Hepatocyte (in vitro differentiated cells): ENCODE measurements around the gene LLGL2. TPM values are rescaled to one million over a fixed set of nuclear protein-coding genes. Genes with fewer than 3 reads are reported as not detected.

ENCODE experiments used
- DNase-seq: peaks from one replicate; pipeline ENCODE4 v3.0.0-alpha.2; 2016; ENCODE audit warnings: low spot score
- H2AFZ ChIP-seq: fragments of 200-600 bp; sonication (generic); 2 replicates; pipeline ENCODE4 v1.6.0; 2016; ENCODE audit warnings: antibody characterized with exemption, mild to moderate bottlenecking
- H3K27ac ChIP-seq: fragments of 200-600 bp; sonication (generic); 2 replicates; pipeline ENCODE4 v1.5.1; 2016; ENCODE audit warnings: mild to moderate bottlenecking
- H3K27me3 ChIP-seq: fragments of 200-600 bp; sonication (generic); 2 replicates; pipeline ENCODE4 v1.6.1; 2016
- H3K36me3 ChIP-seq: fragments of 200-600 bp; sonication (generic); replicated peaks from 2 replicates; pipeline ENCODE4 v1.5.1; 2016; ENCODE audit warnings: low read depth; ENCODE audit not compliant: insufficient read depth
- H3K4me1 ChIP-seq: fragments of 200-600 bp; sonication (generic); 2 replicates; pipeline ENCODE4 v1.5.1; 2016; ENCODE audit warnings: mild to moderate bottlenecking, moderate library complexity; ENCODE audit not compliant: insufficient read depth
- H3K4me2 ChIP-seq: fragments of 200-600 bp; sonication (generic); 2 replicates; pipeline ENCODE4 v1.6.0; 2016
- H3K4me3 ChIP-seq: fragments of 200-600 bp; sonication (generic); 2 replicates; pipeline ENCODE4 v1.5.1; 2016; ENCODE audit warnings: mild to moderate bottlenecking
- H3K79me2 ChIP-seq: fragments of 200-600 bp; sonication (generic); 2 replicates; pipeline ENCODE4 v1.6.0; 2017; ENCODE audit warnings: mild to moderate bottlenecking
- H3K9me2 ChIP-seq: fragments of 200-600 bp; sonication (generic); replicated peaks from 2 replicates; pipeline ENCODE4 v1.6.0; 2017; ENCODE audit warnings: mild to moderate bottlenecking; ENCODE audit not compliant: insufficient read depth
- H3K9me3 ChIP-seq: fragments of 200-600 bp; sonication (generic); 2 replicates; pipeline ENCODE4 v1.5.1; 2016; ENCODE audit warnings: low read depth, mild to moderate bottlenecking
- H4K20me1 ChIP-seq: fragments of 200-600 bp; sonication (generic); 2 replicates; pipeline ENCODE4 v1.6.0; 2016; ENCODE audit warnings: mild to moderate bottlenecking; ENCODE audit not compliant: insufficient read depth, poor library complexity, severe bottlenecking
- EZH2phosphoT487 ChIP-seq: fragments of 200-600 bp; sonication (generic); IDR thresholded peaks from one replicate; pipeline ENCODE4 v1.6.1; 2018; ENCODE audit warnings: antibody characterized with exemption, mild to moderate bottlenecking, low read depth, moderate library complexity; ENCODE audit not compliant: unreplicated experiment, severe bottlenecking
- WGBS: methylation state at CpG from one replicate; pipeline ENCODE4 v1.1.6; 2016; ENCODE audit warnings: low lambda C conversion rate; ENCODE audit errors: missing lambda C conversion rate; 5-methylcytosine and 5-hydroxymethylcytosine counted together
- polyA plus RNA-seq: library from polyadenylated mRNA; unstranded; fragments of >200 nt; fragmentation: Nextera tagmentation; extraction: Ambion mirVana; gene quantifications from 2 replicates; pipeline ENCODE4 v1.2.1, GENCODE V29; 2016
- total RNA-seq: library from RNA; depleted of rRNA; stranded (reverse); fragments of >200 nt; gene quantifications from 2 replicates; pipeline ENCODE4 v1.2.3, GENCODE V29; 2014
- TF ChIP-seq, protein P1 (sequence below): fragments of 200-600 bp; sonication (generic); IDR thresholded peaks from 2 replicates; pipeline ENCODE4 v1.5.1; 2016; ENCODE audit warnings: antibody characterized with exemption, mild to moderate bottlenecking; ENCODE audit not compliant: poor library complexity

LLGL2 gene
- total and polyA plus RNA-seq, 2 experiments from 2014 or later, result 81.8 to 154 TPM

DNA sequence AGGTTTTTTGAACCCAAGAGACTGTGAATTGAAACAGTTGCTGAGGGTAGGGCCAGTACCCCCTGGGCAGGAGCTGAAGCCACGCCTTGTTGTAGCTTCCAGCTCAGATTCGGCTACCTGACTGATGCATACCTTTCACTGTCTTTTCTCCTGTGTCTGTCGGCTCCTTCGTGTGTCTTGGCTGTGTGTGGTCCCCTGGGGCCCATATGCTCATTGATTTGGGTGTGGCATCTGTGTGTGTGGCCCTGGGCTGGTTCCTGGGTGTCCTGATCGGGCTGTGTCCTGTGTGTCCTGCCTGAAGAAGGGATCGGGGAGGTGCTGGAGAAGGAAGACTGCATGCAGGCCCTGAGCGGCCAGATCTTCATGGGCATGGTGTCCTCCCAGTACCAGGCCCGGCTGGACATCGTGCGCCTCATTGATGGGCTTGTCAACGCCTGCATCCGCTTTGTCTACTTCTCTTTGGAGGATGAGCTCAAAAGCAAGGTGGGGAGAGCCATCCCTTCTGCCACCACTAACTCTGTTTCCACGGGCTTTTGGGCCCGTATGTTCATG lies 31.1 kb upstream of the LLGL2 start:
- TF ChIP-seq EZH2phosphoT487, result no peak
- TF ChIP-seq, protein P1, sequence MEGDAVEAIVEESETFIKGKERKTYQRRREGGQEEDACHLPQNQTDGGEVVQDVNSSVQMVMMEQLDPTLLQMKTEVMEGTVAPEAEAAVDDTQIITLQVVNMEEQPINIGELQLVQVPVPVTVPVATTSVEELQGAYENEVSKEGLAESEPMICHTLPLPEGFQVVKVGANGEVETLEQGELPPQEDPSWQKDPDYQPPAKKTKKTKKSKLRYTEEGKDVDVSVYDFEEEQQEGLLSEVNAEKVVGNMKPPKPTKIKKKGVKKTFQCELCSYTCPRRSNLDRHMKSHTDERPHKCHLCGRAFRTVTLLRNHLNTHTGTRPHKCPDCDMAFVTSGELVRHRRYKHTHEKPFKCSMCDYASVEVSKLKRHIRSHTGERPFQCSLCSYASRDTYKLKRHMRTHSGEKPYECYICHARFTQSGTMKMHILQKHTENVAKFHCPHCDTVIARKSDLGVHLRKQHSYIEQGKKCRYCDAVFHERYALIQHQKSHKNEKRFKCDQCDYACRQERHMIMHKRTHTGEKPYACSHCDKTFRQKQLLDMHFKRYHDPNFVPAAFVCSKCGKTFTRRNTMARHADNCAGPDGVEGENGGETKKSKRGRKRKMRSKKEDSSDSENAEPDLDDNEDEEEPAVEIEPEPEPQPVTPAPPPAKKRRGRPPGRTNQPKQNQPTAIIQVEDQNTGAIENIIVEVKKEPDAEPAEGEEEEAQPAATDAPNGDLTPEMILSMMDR, result no peak
- H4K20me1 ChIP-seq, result no peaks in the 10 kb centered on the region
- H3K4me2 ChIP-seq, result no peak overlapping the region
- H2AFZ ChIP-seq, result no peak overlapping the region
- H3K36me3 ChIP-seq, result no peaks in the 10 kb centered on the region
- WGBS, result 97% methylated on average over 14 of the region's 14 CpGs
- no peaks in the 10 kb centered on the region for H3K27me3 ChIP-seq
- H3K4me3 ChIP-seq, result no peak overlapping the region
- no peak overlapping the region for H3K27ac ChIP-seq
- DNase-seq, result no peak
- H3K9me2 ChIP-seq, result no peaks in the 10 kb centered on the region
- H3K4me1 ChIP-seq, result no peaks in the 10 kb centered on the region
- H3K79me2 ChIP-seq, result no peaks in the 10 kb centered on the region
- no peaks in the 10 kb centered on the region for H3K9me3 ChIP-seq

DNA sequence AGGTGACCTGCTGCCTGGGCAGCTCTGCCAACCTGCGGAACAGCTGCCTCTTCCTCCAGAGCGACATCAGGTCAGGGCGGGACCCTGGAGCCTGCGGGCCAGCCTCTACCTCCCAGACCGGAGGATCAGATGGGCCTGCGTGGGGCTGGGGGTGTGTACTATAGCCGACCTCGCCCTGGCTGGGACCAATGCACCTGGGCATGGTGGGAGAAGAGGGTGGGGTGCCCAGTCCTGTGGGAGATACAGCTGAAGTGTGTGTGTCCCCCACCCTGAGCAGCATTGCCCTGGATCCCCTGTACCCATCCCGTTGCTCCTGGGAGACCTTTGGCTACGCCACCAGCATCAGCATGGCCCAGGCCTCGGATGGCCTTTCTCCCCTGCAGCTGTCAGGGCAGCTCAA lies 29.5 kb upstream of the LLGL2 start:
- no peaks in the 10 kb centered on the region for H3K27me3 ChIP-seq
- H3K27ac ChIP-seq, result no peak overlapping the region
- no peak overlapping the region for H3K4me2 ChIP-seq
- no peaks in the 10 kb centered on the region for H3K36me3 ChIP-seq
- DNase-seq, result no peak
- H3K4me3 ChIP-seq, result no peak overlapping the region
- TF ChIP-seq, protein P1, result no peak
- H2AFZ ChIP-seq, result no peak overlapping the region
- H3K9me3 ChIP-seq, result no peaks in the 10 kb centered on the region
- H3K4me1 ChIP-seq, result no peaks in the 10 kb centered on the region
- H4K20me1 ChIP-seq, result no peaks in the 10 kb centered on the region
- H3K79me2 ChIP-seq, result no peaks in the 10 kb centered on the region
- no peaks in the 10 kb centered on the region for H3K9me2 ChIP-seq
- WGBS, result 94% methylated on average over 11 of the region's 11 CpGs

DNA sequence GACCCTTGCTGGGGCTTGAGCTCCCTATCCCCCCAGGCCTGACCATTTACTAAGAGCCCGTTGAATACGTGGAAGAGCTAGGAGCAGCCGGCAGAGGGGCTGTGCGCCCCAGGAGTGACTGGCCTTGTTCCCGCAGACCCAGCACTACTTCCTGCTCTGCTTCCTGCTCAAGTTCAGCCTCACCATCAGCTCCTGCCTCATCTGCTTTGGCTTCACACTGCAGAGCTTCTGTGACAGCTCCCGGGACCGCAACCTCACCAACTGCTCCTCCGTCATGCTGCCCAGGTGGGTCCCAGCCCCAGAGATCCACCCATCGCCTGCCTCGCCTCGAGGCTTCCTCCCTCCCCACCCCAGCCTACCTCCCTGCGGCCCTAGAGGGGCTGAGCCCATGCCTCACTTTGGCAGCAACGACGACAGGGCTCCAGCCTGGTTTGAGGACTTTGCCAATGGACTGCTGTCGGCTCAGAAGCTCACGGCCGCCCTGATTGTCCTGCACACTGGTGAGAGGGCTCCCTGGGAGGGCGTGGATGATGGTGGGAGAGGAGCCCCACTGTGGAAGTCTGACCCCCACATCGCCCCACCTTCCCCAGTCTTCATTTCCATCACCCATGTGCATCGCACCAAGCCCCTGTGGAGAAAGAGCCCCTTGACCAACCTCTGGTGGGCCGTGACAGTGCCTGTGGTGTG lies 27.3 kb upstream of the LLGL2 start:
- no peak for DNase-seq

More for the DNA sequence above, 27.3 kb upstream of the LLGL2 start:
- H3K27me3 ChIP-seq, result no peaks in the 10 kb centered on the region
- 93% methylated on average over 21 of the region's 21 CpGs for WGBS
- H3K9me2 ChIP-seq, result no peaks in the 10 kb centered on the region
- H3K27ac ChIP-seq, result no peak overlapping the region
- no peaks in the 10 kb centered on the region for H3K79me2 ChIP-seq
- H2AFZ ChIP-seq, result no peak overlapping the region
- no peaks in the 10 kb centered on the region for H4K20me1 ChIP-seq
- H3K4me3 ChIP-seq, result no peak overlapping the region
- H3K9me3 ChIP-seq, result no peaks in the 10 kb centered on the region
- TF ChIP-seq, protein P1, result no peak
- H3K4me1 ChIP-seq, result no peaks in the 10 kb centered on the region
- no peak overlapping the region for H3K4me2 ChIP-seq
- no peaks in the 10 kb centered on the region for H3K36me3 ChIP-seq
